H9 (cell line): ENCODE results near the gene NALCN. TPM values are rescaled to one million over a fixed set of nuclear protein-coding genes. Genes with fewer than 3 reads are reported as not detected.
A peak's percentile ranks its signal among the peaks of the same experiment; 100 is the strongest.

ENCODE experiments used
- DNase-seq: peaks from one replicate; pipeline ENCODE4 v3.0.0-alpha.2; 2017
- H2AFZ ChIP-seq: one replicate; pipeline ENCODE4 v1.6.1; 2013; ENCODE audit warnings: mild to moderate bottlenecking, low read length, control low read depth, moderate library complexity
- H2AK5ac ChIP-seq: 2 replicates; pipeline ENCODE4 v1.6.1; 2013; ENCODE audit warnings: low read length, control low read depth, mixed read lengths; ENCODE audit not compliant: insufficient read length
- H2BK120ac ChIP-seq: one replicate; pipeline ENCODE4 v1.6.1; 2013; ENCODE audit warnings: low read depth, mild to moderate bottlenecking, low read length, control low read depth, inconsistent platforms; ENCODE audit not compliant: poor library complexity, severe bottlenecking
- H2BK12ac ChIP-seq: 2 replicates; pipeline ENCODE4 v1.6.1; 2013; ENCODE audit warnings: low read length, control low read depth, mixed read lengths, low read depth; ENCODE audit not compliant: insufficient read length
- H2BK15ac ChIP-seq: 2 replicates; pipeline ENCODE4 v1.6.1; 2013; ENCODE audit warnings: low read depth, low read length, control low read depth
- H2BK20ac ChIP-seq: one replicate; pipeline ENCODE4 v1.6.1; 2013; ENCODE audit warnings: low read depth, mild to moderate bottlenecking, low read length, control low read depth, inconsistent platforms; ENCODE audit not compliant: poor library complexity, severe bottlenecking
- H2BK5ac ChIP-seq: 2 replicates; pipeline ENCODE4 v1.6.1; 2013; ENCODE audit warnings: low read length, control low read depth, mixed read lengths; ENCODE audit not compliant: insufficient read length
- H3K14ac ChIP-seq: 2 replicates; pipeline ENCODE4 v1.6.1; 2013; ENCODE audit warnings: low read length, control low read depth; ENCODE audit not compliant: insufficient read depth
- H3K18ac ChIP-seq: 2 replicates; pipeline ENCODE4 v1.6.1; 2013; ENCODE audit warnings: low read depth, mild to moderate bottlenecking, mixed read lengths, low read length, control low read depth; ENCODE audit not compliant: insufficient read length
- H3K23ac ChIP-seq: 2 replicates; pipeline ENCODE4 v1.6.1; 2013; ENCODE audit warnings: low read length, control low read depth, mixed read lengths, low read depth; ENCODE audit not compliant: insufficient read length
- H3K23me2 ChIP-seq: 2 replicates; pipeline ENCODE4 v1.6.1; 2013; ENCODE audit warnings: low read depth, mild to moderate bottlenecking, mixed read lengths, low read length, control low read depth; ENCODE audit not compliant: insufficient read length, poor library complexity, severe bottlenecking
- H3K27ac ChIP-seq: 2 replicates; pipeline ENCODE4 v1.5.1; 2013; ENCODE audit warnings: low read length, control low read depth, mixed read lengths, low read depth; ENCODE audit not compliant: insufficient read length
- H3K27me3 ChIP-seq: 2 replicates; pipeline ENCODE4 v1.6.1; 2013; ENCODE audit warnings: low read length, control low read depth, inconsistent platforms; ENCODE audit not compliant: insufficient read depth
- H3K4ac ChIP-seq: 2 replicates; pipeline ENCODE4 v1.6.1; 2013; ENCODE audit warnings: low read depth, mild to moderate bottlenecking, control low read depth, inconsistent platforms, low read length, moderate library complexity
- H3K4me1 ChIP-seq: 2 replicates; pipeline ENCODE4 v1.6.1; 2013; ENCODE audit warnings: low read length, control low read depth, inconsistent platforms; ENCODE audit not compliant: insufficient read depth
- H3K4me2 ChIP-seq: 2 replicates; pipeline ENCODE4 v1.6.1; 2013; ENCODE audit warnings: low read length, control low read depth, mixed read lengths; ENCODE audit not compliant: insufficient read length, insufficient read depth
- H3K56ac ChIP-seq: 2 replicates; pipeline ENCODE4 v1.6.1; 2013; ENCODE audit warnings: low read depth, mild to moderate bottlenecking, mixed read lengths, low read length, control low read depth; ENCODE audit not compliant: insufficient read length
- H3K79me1 ChIP-seq: 2 replicates; pipeline ENCODE4 v1.6.1; 2013; ENCODE audit warnings: low read depth, mild to moderate bottlenecking, moderate library complexity, low read length, control low read depth, inconsistent platforms; ENCODE audit not compliant: insufficient read depth, poor library complexity, severe bottlenecking
- H3K79me2 ChIP-seq: 2 replicates; pipeline ENCODE4 v1.6.1; 2013; ENCODE audit warnings: low read length, control low read depth, inconsistent platforms; ENCODE audit not compliant: insufficient read depth
- H3K9ac ChIP-seq: 2 replicates; pipeline ENCODE4 v1.6.1; 2013; ENCODE audit warnings: low read length, control low read depth, mixed read lengths; ENCODE audit not compliant: insufficient read length; ENCODE audit errors: extremely low read depth
- H3K9me3 ChIP-seq: one replicate; pipeline ENCODE4 v1.6.1; 2013; ENCODE audit warnings: low read depth, low read length, inconsistent platforms; ENCODE audit not compliant: control insufficient read depth
- H3T11ph ChIP-seq: one replicate; pipeline ENCODE4 v1.6.1; 2013; ENCODE audit warnings: mild to moderate bottlenecking, low read length, control low read depth, inconsistent platforms
- H4K20me1 ChIP-seq: one replicate; pipeline ENCODE4 v1.6.1; 2013; ENCODE audit not compliant: control insufficient read depth, insufficient read length, insufficient read depth
- H4K5ac ChIP-seq: 2 replicates; pipeline ENCODE4 v1.6.1; 2013; ENCODE audit warnings: low read depth, mild to moderate bottlenecking, mixed read lengths, low read length, control low read depth; ENCODE audit not compliant: insufficient read length
- H4K8ac ChIP-seq: replicated peaks from 2 replicates; pipeline ENCODE4 v1.6.1; 2013; ENCODE audit warnings: low read length, control low read depth, mixed read lengths, low read depth; ENCODE audit not compliant: insufficient read length
- H4K91ac ChIP-seq: 2 replicates; pipeline ENCODE4 v1.6.1; 2013; ENCODE audit warnings: low read depth, mild to moderate bottlenecking, moderate library complexity, mixed read lengths, low read length, control low read depth; ENCODE audit not compliant: insufficient read length
- H3K27ac Mint-ChIP-seq, 3 experiments: 2 replicates in 2 of 3; 3 replicates in 1 of 3; pipeline ENCODE4 v1.8.0; 2020 to 2021; ENCODE audit warnings: mixed read lengths in 3 of 3, mild to moderate bottlenecking in 1 of 3, moderate library complexity in 1 of 3
- H3K27me3 Mint-ChIP-seq: 2 replicates; pipeline ENCODE4 v1.8.0; 2021; ENCODE audit warnings: low read depth, mild to moderate bottlenecking, moderate library complexity, mixed read lengths
- H3K36me3 Mint-ChIP-seq, 3 experiments: 2 replicates in 2 of 3; 3 replicates in 1 of 3; pipeline ENCODE4 v1.8.0; 2020 to 2021; ENCODE audit warnings: low read depth in 3 of 3, mixed read lengths in 3 of 3; ENCODE audit not compliant: insufficient read depth in 1 of 3
- H3K4me1 Mint-ChIP-seq, 2 experiments: 2 replicates each; pipeline ENCODE4 v1.8.0; 2020; ENCODE audit warnings: mixed read lengths in 2 of 2
- H3K4me3 Mint-ChIP-seq, 2 experiments: 2 replicates in 1 of 2; 3 replicates in 1 of 2; pipeline ENCODE4 v1.8.0; 2020 to 2021; ENCODE audit warnings: mild to moderate bottlenecking in 2 of 2, mixed read lengths in 2 of 2, moderate library complexity in 1 of 2
- H3K9me3 Mint-ChIP-seq, 2 experiments: 2 replicates in 1 of 2; 3 replicates in 1 of 2; pipeline ENCODE4 v1.8.0; 2020; ENCODE audit warnings: mild to moderate bottlenecking in 2 of 2, mixed read lengths in 2 of 2, moderate library complexity in 1 of 2
- total RNA-seq: library from RNA; stranded (reverse); gene quantifications from 2 replicates; pipeline ENCODE4 v1.2.1, GENCODE V29; 2021
- TF ChIP-seq, protein P1 (sequence below): fragments of 200-600 bp; sonication (generic); conservative IDR thresholded peaks from 3 replicates; pipeline ENCODE4 v1.8.0; 2021; ENCODE audit warnings: antibody characterized with exemption, mild to moderate bottlenecking

The NALCN gene
- total RNA-seq, 1 experiment from 2014 or later: 0.09 TPM

GRCh38 chr13:101115762-101116171, 300.5 kb downstream of the NALCN start:
- H2BK120ac ChIP-seq: no peak overlapping the region
- H3K4me3 Mint-ChIP-seq: no peak overlapping the region
- H3K27ac Mint-ChIP-seq: peak overlapping the region in 2 of 3 experiments; percentile 56 to 91; a peak in 4 of 7 replicates

More at GRCh38 chr13:101115762-101116171, 300.5 kb downstream of the NALCN start:
- no peak overlapping the region for H3K23ac ChIP-seq
- no peaks in the 10 kb centered on the region for H3K27me3 ChIP-seq
- no peaks in the 10 kb centered on the region for H3K23me2 ChIP-seq
- no peak overlapping the region for H3K18ac ChIP-seq
- no peak overlapping the region for H3T11ph ChIP-seq
- no peak overlapping the region for H2BK15ac ChIP-seq
- no peak overlapping the region for H3K9ac ChIP-seq
- peaks cover 0 to 6% (median 3%) of the 10 kb centered on the region in 3 experiments; a peak in 2 of 7 replicates for H3K36me3 Mint-ChIP-seq
- H3K14ac ChIP-seq: no peak overlapping the region
- no peak overlapping the region for H2AFZ ChIP-seq
- peaks cover 66 to 72% of the 10 kb centered on the region in 2 experiments for H3K4me1 Mint-ChIP-seq
- no peak overlapping the region for H2BK5ac ChIP-seq
- no peaks in the 10 kb centered on the region for H3K27me3 Mint-ChIP-seq
- no peak overlapping the region for H3K27ac ChIP-seq
- H2BK12ac ChIP-seq: no peak overlapping the region
- no peaks in the 10 kb centered on the region for H3K9me3 ChIP-seq
- no peaks in the 10 kb centered on the region for H4K20me1 ChIP-seq
- no peak overlapping the region for H4K5ac ChIP-seq
- no peak overlapping the region for H4K8ac ChIP-seq
- H4K91ac ChIP-seq: no peak overlapping the region
- no peak overlapping the region for H2AK5ac ChIP-seq
- H3K79me2 ChIP-seq: no peaks in the 10 kb centered on the region
- no peak overlapping the region for H3K4ac ChIP-seq
- TF ChIP-seq, protein P1, sequence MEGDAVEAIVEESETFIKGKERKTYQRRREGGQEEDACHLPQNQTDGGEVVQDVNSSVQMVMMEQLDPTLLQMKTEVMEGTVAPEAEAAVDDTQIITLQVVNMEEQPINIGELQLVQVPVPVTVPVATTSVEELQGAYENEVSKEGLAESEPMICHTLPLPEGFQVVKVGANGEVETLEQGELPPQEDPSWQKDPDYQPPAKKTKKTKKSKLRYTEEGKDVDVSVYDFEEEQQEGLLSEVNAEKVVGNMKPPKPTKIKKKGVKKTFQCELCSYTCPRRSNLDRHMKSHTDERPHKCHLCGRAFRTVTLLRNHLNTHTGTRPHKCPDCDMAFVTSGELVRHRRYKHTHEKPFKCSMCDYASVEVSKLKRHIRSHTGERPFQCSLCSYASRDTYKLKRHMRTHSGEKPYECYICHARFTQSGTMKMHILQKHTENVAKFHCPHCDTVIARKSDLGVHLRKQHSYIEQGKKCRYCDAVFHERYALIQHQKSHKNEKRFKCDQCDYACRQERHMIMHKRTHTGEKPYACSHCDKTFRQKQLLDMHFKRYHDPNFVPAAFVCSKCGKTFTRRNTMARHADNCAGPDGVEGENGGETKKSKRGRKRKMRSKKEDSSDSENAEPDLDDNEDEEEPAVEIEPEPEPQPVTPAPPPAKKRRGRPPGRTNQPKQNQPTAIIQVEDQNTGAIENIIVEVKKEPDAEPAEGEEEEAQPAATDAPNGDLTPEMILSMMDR: peak; percentile 57
- DNase-seq: peak; percentile 36
- no peak overlapping the region for H3K56ac ChIP-seq
- no peak overlapping the region for H3K4me2 ChIP-seq
- peaks cover 9% of the 10 kb centered on the region; the same call in 1 of the 2 replicates for H3K4me1 ChIP-seq
- peaks cover 0 to 6% of the 10 kb centered on the region in 2 experiments; a peak in 4 of 5 replicates for H3K9me3 Mint-ChIP-seq
- no peak overlapping the region for H2BK20ac ChIP-seq
- no peaks in the 10 kb centered on the region for H3K79me1 ChIP-seq
